ENCODE results near the gene PCSK7. TPM values are rescaled to one million over a fixed set of nuclear protein-coding genes. Genes with fewer than 3 reads are reported as not detected.

Gene PCSK7
- total and polyA plus RNA-seq, 2 of the 8 experiments (the other 6 are each of a cell fraction or from before 2014, with no cell fraction given): 23.4 to 38.5 TPM

DNA sequence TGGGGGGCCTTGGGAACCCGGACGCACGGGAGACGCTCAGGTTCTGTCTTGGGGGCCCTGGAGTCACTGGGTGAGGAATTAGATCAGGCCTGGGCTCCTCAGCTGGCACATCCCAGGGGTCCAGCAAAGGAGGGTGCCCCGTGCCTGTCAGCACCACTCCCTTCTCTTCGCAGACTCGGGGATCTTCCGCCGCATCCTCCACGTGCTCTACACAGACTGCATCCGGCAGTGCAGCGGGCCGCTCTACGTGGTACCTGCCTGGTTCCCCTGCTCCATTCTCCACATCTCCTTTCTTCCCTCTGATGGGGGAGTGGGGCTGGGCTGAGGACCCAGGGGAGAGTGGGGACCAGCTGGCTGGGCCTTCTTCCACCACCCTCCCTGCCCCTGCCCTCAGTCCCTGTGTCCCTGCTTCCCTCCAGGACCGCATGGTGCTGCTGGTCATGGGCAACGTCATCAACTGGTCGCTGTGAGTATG lies 39.4 kb downstream of the PCSK7 start (continued):
- TF ChIP-seq EGR1 (IDR thresholded peaks at IDR 0.05; ENCODE audit: borderline replicate concordance, low read depth, low read length) (no peak), RXRA (IDR thresholded peaks at IDR 0.05; ENCODE audit: insufficient read depth, low read depth, low read length) (no peak), CBX8 (IDR thresholded peaks at IDR 0.05; ENCODE audit: borderline replicate concordance, low read depth, low read length) (no peak), SAP30 (IDR thresholded peaks at IDR 0.05; ENCODE audit: insufficient read depth, insufficient replicate concordance, low read length) (no peak), TEAD4 (IDR thresholded peaks at IDR 0.05; ENCODE audit: low read depth, low read length) (no peak), GTF2F1 (IDR thresholded peaks at IDR 0.05; ENCODE audit: borderline replicate concordance, low read depth, low read length) (no peak), POLR2A (IDR thresholded peaks at IDR 0.05; ENCODE audit: control extremely low read depth in 1 of 2, low read depth in 2 of 2, low read length in 2 of 2) (no peak), EZH2 (IDR thresholded peaks at IDR 0.05; ENCODE audit: low read depth, low read length, severe bottlenecking) (no peak)
- TF ChIP-seq, protein P1, sequence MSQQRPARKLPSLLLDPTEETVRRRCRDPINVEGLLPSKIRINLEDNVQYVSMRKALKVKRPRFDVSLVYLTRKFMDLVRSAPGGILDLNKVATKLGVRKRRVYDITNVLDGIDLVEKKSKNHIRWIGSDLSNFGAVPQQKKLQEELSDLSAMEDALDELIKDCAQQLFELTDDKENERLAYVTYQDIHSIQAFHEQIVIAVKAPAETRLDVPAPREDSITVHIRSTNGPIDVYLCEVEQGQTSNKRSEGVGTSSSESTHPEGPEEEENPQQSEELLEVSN (IDR thresholded peaks at IDR 0.05): no peak

Data from H1 (cell line).